B cell (primary cell): ENCODE results near the gene PRKAG2.

ENCODE experiments used
- EZH2 ChIP-seq: IDR thresholded peaks from 2 replicates; pipeline ENCODE4 v1.6.1; 2012; ENCODE audit warnings: borderline replicate concordance, low read depth, mild to moderate bottlenecking, moderate library complexity, low read length; ENCODE audit not compliant: insufficient read depth, poor library complexity, severe bottlenecking
- TF ChIP-seq, protein P1 (sequence below): fragments of 200-600 bp; IDR thresholded peaks from one replicate; pipeline ENCODE4 v1.8.0; 2022; ENCODE audit warnings: antibody characterized with exemption, mild to moderate bottlenecking

DNA sequence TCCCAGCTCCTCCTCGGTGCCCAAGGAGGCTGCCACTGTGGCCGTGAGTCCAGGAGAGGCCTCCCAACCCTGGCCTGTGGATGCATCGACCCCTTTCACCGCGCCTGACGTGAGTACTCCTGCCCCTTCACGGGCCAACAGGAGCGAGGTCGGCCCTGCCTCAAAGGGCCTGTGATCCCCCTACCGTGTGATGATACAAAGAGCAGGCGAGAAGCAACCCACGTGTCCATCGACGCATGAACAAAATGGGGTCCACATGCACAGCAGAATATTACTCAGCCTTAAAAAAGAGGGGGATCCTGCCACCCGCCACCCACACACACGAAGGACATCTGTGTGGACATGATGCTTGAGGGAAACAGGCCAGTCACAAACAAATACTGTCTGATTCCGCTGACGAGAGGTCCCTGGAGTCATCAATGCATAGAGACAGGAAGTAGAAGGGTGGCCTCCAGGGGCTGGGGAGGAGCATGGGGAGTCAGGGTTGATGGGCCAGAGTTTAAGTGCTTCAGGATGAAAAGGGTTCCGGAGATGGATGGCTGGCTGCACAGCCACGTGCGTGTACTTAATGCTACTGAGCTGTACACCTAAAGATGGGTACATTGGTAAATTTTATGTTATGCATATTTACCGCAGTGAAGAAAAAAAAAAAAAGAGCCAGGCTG, 151.9 kb downstream of the PRKAG2 start:
- TF ChIP-seq, protein P1, sequence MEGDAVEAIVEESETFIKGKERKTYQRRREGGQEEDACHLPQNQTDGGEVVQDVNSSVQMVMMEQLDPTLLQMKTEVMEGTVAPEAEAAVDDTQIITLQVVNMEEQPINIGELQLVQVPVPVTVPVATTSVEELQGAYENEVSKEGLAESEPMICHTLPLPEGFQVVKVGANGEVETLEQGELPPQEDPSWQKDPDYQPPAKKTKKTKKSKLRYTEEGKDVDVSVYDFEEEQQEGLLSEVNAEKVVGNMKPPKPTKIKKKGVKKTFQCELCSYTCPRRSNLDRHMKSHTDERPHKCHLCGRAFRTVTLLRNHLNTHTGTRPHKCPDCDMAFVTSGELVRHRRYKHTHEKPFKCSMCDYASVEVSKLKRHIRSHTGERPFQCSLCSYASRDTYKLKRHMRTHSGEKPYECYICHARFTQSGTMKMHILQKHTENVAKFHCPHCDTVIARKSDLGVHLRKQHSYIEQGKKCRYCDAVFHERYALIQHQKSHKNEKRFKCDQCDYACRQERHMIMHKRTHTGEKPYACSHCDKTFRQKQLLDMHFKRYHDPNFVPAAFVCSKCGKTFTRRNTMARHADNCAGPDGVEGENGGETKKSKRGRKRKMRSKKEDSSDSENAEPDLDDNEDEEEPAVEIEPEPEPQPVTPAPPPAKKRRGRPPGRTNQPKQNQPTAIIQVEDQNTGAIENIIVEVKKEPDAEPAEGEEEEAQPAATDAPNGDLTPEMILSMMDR, result no peak
- TF ChIP-seq EZH2, result no peak
